ENCODE results near the gene ATP2A1.
"Not testable (repeated sequence)": the region's sequence is repeated elsewhere in the genome, so short reads cannot be mapped to it uniquely, and the experiment has no call there.

The ATP2A1 gene

DNA sequence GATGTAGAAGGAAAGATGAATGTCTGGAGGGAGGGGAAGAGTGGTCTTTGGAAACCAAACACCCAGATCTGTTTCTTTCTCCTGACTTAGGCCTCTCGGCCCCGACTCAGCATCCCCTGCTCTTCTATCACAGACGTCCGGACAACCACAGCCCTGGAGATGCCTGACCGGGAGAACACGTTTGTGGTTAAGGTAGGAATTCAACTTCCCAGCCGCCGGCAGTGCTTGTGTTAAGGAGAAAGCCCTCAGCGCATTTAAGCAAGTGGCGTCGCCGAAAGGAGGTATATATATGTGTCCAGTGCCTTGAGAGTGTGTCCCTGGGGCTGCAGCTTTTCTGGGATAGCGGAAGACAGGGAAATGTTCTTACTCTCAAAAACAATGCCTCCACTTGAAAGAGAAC lies 11.0 kb upstream of the ATP2A1 start:
- CTCF ChIA-PET = interaction anchor here (0.7 to 1.3 kb wide), 2 partner anchors 56 to 78 kb away, joined by 3 to 5 read pairs; no protein-coding TSS in a partner anchor
- no peak for TF ChIP-seq ZNF114 (tag by site-specific recombination; IDR thresholded peaks at IDR 0.05)
- no peak for TF ChIP-seq ZBTB21 (tag by site-specific recombination; IDR thresholded peaks at IDR 0.05)
- TF ChIP-seq ZNF555 (tag by site-specific recombination; conservative IDR thresholded peaks at IDR 0.05) = no peak
- no peak for TF ChIP-seq EGR2 (tag by site-specific recombination; IDR thresholded peaks at IDR 0.05; ENCODE audit: low read depth)
- TF ChIP-seq ZNF19 (tag by site-specific recombination; IDR thresholded peaks at IDR 0.05; ENCODE audit: low read depth) = no peak
- TF ChIP-seq ZNF140 (tag by site-specific recombination; IDR thresholded peaks at IDR 0.05) = no peak
- TF ChIP-seq ZNF112 (tag by site-specific recombination; IDR thresholded peaks at IDR 0.05) = no peak
- TF ChIP-seq, protein P1, sequence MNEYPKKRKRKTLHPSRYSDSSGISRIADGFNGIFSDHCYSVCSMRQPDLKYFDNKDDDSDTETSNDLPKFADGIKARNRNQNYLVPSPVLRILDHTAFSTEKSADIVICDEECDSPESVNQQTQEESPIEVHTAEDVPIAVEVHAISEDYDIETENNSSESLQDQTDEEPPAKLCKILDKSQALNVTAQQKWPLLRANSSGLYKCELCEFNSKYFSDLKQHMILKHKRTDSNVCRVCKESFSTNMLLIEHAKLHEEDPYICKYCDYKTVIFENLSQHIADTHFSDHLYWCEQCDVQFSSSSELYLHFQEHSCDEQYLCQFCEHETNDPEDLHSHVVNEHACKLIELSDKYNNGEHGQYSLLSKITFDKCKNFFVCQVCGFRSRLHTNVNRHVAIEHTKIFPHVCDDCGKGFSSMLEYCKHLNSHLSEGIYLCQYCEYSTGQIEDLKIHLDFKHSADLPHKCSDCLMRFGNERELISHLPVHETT (tag by site-specific recombination; IDR thresholded peaks at IDR 0.05) = no peak
- TF ChIP-seq, protein P2, sequence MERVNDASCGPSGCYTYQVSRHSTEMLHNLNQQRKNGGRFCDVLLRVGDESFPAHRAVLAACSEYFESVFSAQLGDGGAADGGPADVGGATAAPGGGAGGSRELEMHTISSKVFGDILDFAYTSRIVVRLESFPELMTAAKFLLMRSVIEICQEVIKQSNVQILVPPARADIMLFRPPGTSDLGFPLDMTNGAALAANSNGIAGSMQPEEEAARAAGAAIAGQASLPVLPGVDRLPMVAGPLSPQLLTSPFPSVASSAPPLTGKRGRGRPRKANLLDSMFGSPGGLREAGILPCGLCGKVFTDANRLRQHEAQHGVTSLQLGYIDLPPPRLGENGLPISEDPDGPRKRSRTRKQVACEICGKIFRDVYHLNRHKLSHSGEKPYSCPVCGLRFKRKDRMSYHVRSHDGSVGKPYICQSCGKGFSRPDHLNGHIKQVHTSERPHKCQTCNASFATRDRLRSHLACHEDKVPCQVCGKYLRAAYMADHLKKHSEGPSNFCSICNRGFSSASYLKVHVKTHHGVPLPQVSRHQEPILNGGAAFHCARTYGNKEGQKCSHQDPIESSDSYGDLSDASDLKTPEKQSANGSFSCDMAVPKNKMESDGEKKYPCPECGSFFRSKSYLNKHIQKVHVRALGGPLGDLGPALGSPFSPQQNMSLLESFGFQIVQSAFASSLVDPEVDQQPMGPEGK (tag by site-specific recombination; IDR thresholded peaks at IDR 0.05) = no peak
- TF ChIP-seq GLI4 (tag by site-specific recombination; IDR thresholded peaks at IDR 0.05) = no peak
- no peak for TF ChIP-seq TCF7L2 (IDR thresholded peaks at IDR 0.05; ENCODE audit: borderline replicate concordance, low read depth, low read length)
- TF ChIP-seq, protein P3, sequence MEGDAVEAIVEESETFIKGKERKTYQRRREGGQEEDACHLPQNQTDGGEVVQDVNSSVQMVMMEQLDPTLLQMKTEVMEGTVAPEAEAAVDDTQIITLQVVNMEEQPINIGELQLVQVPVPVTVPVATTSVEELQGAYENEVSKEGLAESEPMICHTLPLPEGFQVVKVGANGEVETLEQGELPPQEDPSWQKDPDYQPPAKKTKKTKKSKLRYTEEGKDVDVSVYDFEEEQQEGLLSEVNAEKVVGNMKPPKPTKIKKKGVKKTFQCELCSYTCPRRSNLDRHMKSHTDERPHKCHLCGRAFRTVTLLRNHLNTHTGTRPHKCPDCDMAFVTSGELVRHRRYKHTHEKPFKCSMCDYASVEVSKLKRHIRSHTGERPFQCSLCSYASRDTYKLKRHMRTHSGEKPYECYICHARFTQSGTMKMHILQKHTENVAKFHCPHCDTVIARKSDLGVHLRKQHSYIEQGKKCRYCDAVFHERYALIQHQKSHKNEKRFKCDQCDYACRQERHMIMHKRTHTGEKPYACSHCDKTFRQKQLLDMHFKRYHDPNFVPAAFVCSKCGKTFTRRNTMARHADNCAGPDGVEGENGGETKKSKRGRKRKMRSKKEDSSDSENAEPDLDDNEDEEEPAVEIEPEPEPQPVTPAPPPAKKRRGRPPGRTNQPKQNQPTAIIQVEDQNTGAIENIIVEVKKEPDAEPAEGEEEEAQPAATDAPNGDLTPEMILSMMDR (tag by site-specific recombination; IDR thresholded peaks at IDR 0.05) = no peak
- TF ChIP-seq ZFP3 (tag by site-specific recombination; IDR thresholded peaks at IDR 0.05; ENCODE audit: low read depth) = no peak
- no peak for TF ChIP-seq ZNF354C (tag by site-specific recombination; IDR thresholded peaks at IDR 0.05; ENCODE audit: borderline replicate concordance, low read depth)
- TF ChIP-seq, protein P4, sequence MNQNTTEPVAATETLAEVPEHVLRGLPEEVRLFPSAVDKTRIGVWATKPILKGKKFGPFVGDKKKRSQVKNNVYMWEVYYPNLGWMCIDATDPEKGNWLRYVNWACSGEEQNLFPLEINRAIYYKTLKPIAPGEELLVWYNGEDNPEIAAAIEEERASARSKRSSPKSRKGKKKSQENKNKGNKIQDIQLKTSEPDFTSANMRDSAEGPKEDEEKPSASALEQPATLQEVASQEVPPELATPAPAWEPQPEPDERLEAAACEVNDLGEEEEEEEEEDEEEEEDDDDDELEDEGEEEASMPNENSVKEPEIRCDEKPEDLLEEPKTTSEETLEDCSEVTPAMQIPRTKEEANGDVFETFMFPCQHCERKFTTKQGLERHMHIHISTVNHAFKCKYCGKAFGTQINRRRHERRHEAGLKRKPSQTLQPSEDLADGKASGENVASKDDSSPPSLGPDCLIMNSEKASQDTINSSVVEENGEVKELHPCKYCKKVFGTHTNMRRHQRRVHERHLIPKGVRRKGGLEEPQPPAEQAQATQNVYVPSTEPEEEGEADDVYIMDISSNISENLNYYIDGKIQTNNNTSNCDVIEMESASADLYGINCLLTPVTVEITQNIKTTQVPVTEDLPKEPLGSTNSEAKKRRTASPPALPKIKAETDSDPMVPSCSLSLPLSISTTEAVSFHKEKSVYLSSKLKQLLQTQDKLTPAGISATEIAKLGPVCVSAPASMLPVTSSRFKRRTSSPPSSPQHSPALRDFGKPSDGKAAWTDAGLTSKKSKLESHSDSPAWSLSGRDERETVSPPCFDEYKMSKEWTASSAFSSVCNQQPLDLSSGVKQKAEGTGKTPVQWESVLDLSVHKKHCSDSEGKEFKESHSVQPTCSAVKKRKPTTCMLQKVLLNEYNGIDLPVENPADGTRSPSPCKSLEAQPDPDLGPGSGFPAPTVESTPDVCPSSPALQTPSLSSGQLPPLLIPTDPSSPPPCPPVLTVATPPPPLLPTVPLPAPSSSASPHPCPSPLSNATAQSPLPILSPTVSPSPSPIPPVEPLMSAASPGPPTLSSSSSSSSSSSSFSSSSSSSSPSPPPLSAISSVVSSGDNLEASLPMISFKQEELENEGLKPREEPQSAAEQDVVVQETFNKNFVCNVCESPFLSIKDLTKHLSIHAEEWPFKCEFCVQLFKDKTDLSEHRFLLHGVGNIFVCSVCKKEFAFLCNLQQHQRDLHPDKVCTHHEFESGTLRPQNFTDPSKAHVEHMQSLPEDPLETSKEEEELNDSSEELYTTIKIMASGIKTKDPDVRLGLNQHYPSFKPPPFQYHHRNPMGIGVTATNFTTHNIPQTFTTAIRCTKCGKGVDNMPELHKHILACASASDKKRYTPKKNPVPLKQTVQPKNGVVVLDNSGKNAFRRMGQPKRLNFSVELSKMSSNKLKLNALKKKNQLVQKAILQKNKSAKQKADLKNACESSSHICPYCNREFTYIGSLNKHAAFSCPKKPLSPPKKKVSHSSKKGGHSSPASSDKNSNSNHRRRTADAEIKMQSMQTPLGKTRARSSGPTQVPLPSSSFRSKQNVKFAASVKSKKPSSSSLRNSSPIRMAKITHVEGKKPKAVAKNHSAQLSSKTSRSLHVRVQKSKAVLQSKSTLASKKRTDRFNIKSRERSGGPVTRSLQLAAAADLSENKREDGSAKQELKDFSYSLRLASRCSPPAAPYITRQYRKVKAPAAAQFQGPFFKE (tag by site-specific recombination; IDR thresholded peaks at IDR 0.05; ENCODE audit: borderline replicate concordance) = no peak
- no peak for TF ChIP-seq ZNF677 (tag by site-specific recombination; IDR thresholded peaks at IDR 0.05)
- TF ChIP-seq ZNF777 (tag by site-specific recombination; IDR thresholded peaks at IDR 0.05; ENCODE audit: borderline replicate concordance) = no peak
- no peak for TF ChIP-seq ZNF654 (tag by site-specific recombination; IDR thresholded peaks at IDR 0.05; ENCODE audit: low read depth)
- TF ChIP-seq ZNF48 (tag by site-specific recombination; IDR thresholded peaks at IDR 0.05) = no peak
- TF ChIP-seq KLF10 (tag by site-specific recombination; IDR thresholded peaks at IDR 0.05) = no peak
- POLR2A ChIA-PET = interaction anchor here (1.0 to 1.3 kb wide), 2 partner anchors 11 to 21 kb away, joined by 4 read pairs; partner anchors contain the start of genes ATP2A1 and TUFM
- no peaks in the 10 kb centered on the region; the same call in 1 of the 2 replicates for H3K4me1 ChIP-seq (ENCODE audit: control insufficient read depth, insufficient read depth, low read length)
- no peak overlapping the region for H3K27ac ChIP-seq (ENCODE audit: extremely low read depth, low read depth, low read length)
- H3K9me3 ChIP-seq (ENCODE audit: control insufficient read depth, insufficient read depth, low read depth, low read length) = no peaks in the 10 kb centered on the region
- H3K4me3 ChIP-seq (ENCODE audit: low read depth, low read length) = no peak overlapping the region
- H3K36me3 ChIP-seq (ENCODE audit: control insufficient read depth in 2 of 2, insufficient read depth in 1 of 2, low read length in 2 of 2) = peaks cover 17 to 60% of the 10 kb centered on the region in 2 experiments; a peak in 2 of 3 replicates

DNA sequence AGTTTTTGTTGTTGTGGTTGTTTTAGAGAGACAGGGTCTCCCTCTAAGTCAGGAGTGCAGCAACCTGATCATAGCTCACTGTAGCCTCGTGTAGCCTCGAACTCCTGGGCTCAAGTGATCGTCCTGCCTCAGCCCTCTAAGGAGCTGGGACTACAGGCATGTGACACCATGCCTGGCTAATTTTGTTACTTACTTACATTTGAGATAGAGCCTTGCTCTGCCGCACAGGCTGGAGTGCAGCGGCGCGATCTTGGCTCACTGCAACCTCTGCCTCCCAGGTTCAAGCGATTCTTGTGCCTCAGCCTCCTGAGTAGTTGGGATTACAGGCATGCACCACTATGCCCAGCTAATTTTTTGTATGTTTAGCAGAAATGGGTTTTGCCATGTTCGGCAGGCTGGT lies 10.6 kb upstream of the ATP2A1 start:
- CTCF ChIA-PET = interaction anchor here (0.7 to 1.3 kb wide), 2 partner anchors 55 to 78 kb away, joined by 3 to 5 read pairs; no protein-coding TSS in a partner anchor

More for the DNA sequence above, 10.6 kb upstream of the ATP2A1 start:
- peaks cover 17 to 64% of the 10 kb centered on the region in 2 experiments; a peak in 2 of 3 replicates for H3K36me3 ChIP-seq (ENCODE audit: control insufficient read depth in 2 of 2, insufficient read depth in 1 of 2, low read length in 2 of 2)
- not testable (repeated sequence) for H3K9me3 ChIP-seq (ENCODE audit: control insufficient read depth, insufficient read depth, low read depth, low read length); H3K4me1 ChIP-seq (ENCODE audit: control insufficient read depth, insufficient read depth, low read length); H3K27ac ChIP-seq (ENCODE audit: extremely low read depth, low read depth, low read length); H3K4me3 ChIP-seq (ENCODE audit: low read depth, low read length)
- POLR2A ChIA-PET = interaction anchor here (1.0 to 1.3 kb wide), 2 partner anchors 11 to 22 kb away, joined by 4 read pairs; partner anchors contain the start of genes ATP2A1 and TUFM
